Thyroid gland (tissue), 4 donors: Measurements from ENCODE around the gene NAT9.

Source experiments
- CTCF ChIP-seq, 6 experiments: fragments of 200-600 bp in 3 of 6; fragments of 450-650 bp in 3 of 6; sonication (generic) in 3 of 6; IDR thresholded peaks; one replicate each; pipeline ENCODE4 v1.5.1; 2016 to 2019; ENCODE audit warnings: antibody characterized with exemption in 6 of 6, mild to moderate bottlenecking in 2 of 6, inconsistent platforms in 1 of 6, moderate library complexity in 1 of 6
- POLR2A ChIP-seq, 2 donors: fragments of 450-650 bp; IDR thresholded peaks; one replicate each; pipeline ENCODE4 v1.6.1; 2017; ENCODE audit warnings: antibody characterized with exemption in 2 of 2, mild to moderate bottlenecking in 2 of 2, moderate library complexity in 1 of 2

DNA sequence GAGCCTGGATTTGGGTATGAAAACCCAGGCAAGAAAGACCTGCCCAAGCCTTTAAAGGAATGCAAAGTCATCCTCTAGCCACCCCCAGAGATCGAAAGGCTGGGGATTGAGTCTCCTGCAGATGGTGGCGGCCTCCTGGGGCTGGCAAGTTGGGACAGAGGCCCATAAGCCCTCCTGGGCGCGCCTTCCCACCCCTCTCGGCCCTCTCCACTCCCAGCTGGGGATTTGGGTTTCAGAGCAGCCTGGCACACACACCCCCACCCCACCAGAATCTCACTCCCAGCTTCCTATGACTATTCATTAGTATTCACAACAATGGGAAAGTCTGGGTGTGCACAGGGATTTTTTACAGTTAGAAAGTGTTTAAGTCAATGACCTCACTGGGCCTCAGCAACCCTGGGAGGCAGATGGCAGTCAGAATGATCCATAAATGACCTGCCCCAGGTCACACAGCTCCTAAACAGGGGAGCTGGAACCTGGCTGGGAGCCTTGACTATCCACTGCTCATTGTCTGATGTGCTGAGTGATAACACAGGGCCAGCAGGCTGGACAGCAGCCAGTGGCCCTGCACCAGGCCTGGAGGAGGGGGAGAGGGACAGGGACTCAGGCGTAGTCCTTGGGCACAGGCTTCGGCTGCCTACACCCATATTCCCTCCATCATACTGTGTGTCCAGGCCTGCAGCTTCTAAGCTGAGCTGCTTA, 15.6 kb downstream of the NAT9 start:
- TF ChIP-seq CTCF (IDR thresholded peaks at IDR 0.05): no peak
- TF ChIP-seq POLR2A (IDR thresholded peaks at IDR 0.05): no peak
